Measurements from ENCODE around the gene TRAPPC2B. TPM values are rescaled to one million over a fixed set of nuclear protein-coding genes. Genes with fewer than 3 reads are reported as not detected.

TRAPPC2B gene
- total RNA-seq, 1 experiment from 2014 or later, result 3.9 TPM

DNA sequence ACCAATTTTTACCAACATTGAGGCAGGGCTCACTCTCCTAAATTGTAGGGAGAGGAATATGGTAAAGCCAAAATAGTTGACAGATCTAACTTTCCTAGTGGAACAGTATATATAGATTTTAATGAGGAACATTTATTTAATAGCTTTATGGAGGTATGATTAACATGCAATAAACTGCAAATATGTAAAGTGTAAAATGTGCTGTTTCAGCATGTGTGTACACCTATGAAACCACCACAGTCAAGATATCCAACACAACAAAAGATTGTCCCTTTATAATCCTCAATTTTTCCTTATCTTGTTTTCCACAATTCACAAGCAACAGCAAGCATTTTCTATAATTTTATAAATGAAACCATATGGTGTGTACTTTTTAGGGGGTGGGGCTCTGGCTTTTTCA is 4.1 kb upstream of the TRAPPC2B start:
- ATAC-seq (no peak), DNase-seq (ENCODE audit: low read depth, low spot score) (no peak)
- RAD21 ChIA-PET (ENCODE audit: low non-redundant PET in 1 of 2, low total read pairs in 2 of 2, uncharacterized antibody in 2 of 2, unreplicated experiment in 2 of 2), result no interaction called here
- no peaks in the 10 kb centered on the region; a peak in 1 of 4 replicates for H3K9me3 ChIP-seq (ENCODE audit: control insufficient read depth in 1 of 2, insufficient read depth in 1 of 2, low read depth in 1 of 2, low read length in 2 of 2)
- POLR2A ChIA-PET, result no interaction called here
- H3K36me3 ChIP-seq (ENCODE audit: control insufficient read depth in 1 of 2, insufficient read depth in 2 of 2, low read length in 2 of 2), result peaks cover 13 to 31% of the 10 kb centered on the region in 2 experiments
- H4K20me1 ChIP-seq (ENCODE audit: insufficient read depth), result no peaks in the 10 kb centered on the region
- no peak overlapping the region for H3K4me2 ChIP-seq (ENCODE audit: low read length)
- H3K9me2 ChIP-seq (ENCODE audit: insufficient read depth), result no peaks in the 10 kb centered on the region
- no peaks in the 10 kb centered on the region for H3K27me3 ChIP-seq (ENCODE audit: insufficient read depth, low read length)
- TF ChIP-seq, protein P1, sequence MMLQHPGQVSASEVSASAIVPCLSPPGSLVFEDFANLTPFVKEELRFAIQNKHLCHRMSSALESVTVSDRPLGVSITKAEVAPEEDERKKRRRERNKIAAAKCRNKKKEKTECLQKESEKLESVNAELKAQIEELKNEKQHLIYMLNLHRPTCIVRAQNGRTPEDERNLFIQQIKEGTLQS (IDR thresholded peaks at IDR 0.05), result no peak
- no peak for TF ChIP-seq RAD21 (IDR thresholded peaks at IDR 0.05; ENCODE audit: low read depth)
- TF ChIP-seq EZH2phosphoT487 (IDR thresholded peaks at IDR 0.05; ENCODE audit: borderline replicate concordance), result no peak
- no peak for TF ChIP-seq YY1 (IDR thresholded peaks at IDR 0.05; ENCODE audit: extremely low read depth, insufficient replicate concordance, low read depth, low read length)
- TF ChIP-seq POLR2AphosphoS5 (IDR thresholded peaks at IDR 0.05; ENCODE audit: low read depth, low read length), result no peak
- TF ChIP-seq ZNF274 (IDR thresholded peaks at IDR 0.05; ENCODE audit: low read depth, low read length), result no peak
- TF ChIP-seq JUND (IDR thresholded peaks at IDR 0.05), result no peak
- TF ChIP-seq ZFX (IDR thresholded peaks at IDR 0.05), result no peak
- TF ChIP-seq SP1 (IDR thresholded peaks at IDR 0.05; ENCODE audit: low read depth), result no peak
- TF ChIP-seq SRF (IDR thresholded peaks at IDR 0.05; ENCODE audit: low read depth), result no peak
- no peak for TF ChIP-seq SIN3A (IDR thresholded peaks at IDR 0.05; ENCODE audit: low read depth)
- TF ChIP-seq, protein P2, sequence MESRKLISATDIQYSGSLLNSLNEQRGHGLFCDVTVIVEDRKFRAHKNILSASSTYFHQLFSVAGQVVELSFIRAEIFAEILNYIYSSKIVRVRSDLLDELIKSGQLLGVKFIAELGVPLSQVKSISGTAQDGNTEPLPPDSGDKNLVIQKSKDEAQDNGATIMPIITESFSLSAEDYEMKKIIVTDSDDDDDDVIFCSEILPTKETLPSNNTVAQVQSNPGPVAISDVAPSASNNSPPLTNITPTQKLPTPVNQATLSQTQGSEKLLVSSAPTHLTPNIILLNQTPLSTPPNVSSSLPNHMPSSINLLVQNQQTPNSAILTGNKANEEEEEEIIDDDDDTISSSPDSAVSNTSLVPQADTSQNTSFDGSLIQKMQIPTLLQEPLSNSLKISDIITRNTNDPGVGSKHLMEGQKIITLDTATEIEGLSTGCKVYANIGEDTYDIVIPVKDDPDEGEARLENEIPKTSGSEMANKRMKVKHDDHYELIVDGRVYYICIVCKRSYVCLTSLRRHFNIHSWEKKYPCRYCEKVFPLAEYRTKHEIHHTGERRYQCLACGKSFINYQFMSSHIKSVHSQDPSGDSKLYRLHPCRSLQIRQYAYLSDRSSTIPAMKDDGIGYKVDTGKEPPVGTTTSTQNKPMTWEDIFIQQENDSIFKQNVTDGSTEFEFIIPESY (IDR thresholded peaks at IDR 0.05; ENCODE audit: extremely low read depth, insufficient replicate concordance, low read length), result no peak
- no peak for TF ChIP-seq POLR2A (IDR thresholded peaks at IDR 0.05; ENCODE audit: borderline replicate concordance, extremely low read depth, insufficient read depth, insufficient read length)
- TF ChIP-seq, protein P3, sequence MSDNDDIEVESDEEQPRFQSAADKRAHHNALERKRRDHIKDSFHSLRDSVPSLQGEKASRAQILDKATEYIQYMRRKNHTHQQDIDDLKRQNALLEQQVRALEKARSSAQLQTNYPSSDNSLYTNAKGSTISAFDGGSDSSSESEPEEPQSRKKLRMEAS (IDR thresholded peaks at IDR 0.05), result no peak
- TF ChIP-seq, protein P4, sequence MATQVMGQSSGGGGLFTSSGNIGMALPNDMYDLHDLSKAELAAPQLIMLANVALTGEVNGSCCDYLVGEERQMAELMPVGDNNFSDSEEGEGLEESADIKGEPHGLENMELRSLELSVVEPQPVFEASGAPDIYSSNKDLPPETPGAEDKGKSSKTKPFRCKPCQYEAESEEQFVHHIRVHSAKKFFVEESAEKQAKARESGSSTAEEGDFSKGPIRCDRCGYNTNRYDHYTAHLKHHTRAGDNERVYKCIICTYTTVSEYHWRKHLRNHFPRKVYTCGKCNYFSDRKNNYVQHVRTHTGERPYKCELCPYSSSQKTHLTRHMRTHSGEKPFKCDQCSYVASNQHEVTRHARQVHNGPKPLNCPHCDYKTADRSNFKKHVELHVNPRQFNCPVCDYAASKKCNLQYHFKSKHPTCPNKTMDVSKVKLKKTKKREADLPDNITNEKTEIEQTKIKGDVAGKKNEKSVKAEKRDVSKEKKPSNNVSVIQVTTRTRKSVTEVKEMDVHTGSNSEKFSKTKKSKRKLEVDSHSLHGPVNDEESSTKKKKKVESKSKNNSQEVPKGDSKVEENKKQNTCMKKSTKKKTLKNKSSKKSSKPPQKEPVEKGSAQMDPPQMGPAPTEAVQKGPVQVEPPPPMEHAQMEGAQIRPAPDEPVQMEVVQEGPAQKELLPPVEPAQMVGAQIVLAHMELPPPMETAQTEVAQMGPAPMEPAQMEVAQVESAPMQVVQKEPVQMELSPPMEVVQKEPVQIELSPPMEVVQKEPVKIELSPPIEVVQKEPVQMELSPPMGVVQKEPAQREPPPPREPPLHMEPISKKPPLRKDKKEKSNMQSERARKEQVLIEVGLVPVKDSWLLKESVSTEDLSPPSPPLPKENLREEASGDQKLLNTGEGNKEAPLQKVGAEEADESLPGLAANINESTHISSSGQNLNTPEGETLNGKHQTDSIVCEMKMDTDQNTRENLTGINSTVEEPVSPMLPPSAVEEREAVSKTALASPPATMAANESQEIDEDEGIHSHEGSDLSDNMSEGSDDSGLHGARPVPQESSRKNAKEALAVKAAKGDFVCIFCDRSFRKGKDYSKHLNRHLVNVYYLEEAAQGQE (IDR thresholded peaks at IDR 0.05; ENCODE audit: low read depth), result no peak
- TF ChIP-seq EZH2 (IDR thresholded peaks at IDR 0.05), result no peak
- TF ChIP-seq TCF7L2 (IDR thresholded peaks at IDR 0.05; ENCODE audit: borderline replicate concordance, extremely low read depth, insufficient read depth, insufficient read length), result no peak
- TF ChIP-seq, protein P5, sequence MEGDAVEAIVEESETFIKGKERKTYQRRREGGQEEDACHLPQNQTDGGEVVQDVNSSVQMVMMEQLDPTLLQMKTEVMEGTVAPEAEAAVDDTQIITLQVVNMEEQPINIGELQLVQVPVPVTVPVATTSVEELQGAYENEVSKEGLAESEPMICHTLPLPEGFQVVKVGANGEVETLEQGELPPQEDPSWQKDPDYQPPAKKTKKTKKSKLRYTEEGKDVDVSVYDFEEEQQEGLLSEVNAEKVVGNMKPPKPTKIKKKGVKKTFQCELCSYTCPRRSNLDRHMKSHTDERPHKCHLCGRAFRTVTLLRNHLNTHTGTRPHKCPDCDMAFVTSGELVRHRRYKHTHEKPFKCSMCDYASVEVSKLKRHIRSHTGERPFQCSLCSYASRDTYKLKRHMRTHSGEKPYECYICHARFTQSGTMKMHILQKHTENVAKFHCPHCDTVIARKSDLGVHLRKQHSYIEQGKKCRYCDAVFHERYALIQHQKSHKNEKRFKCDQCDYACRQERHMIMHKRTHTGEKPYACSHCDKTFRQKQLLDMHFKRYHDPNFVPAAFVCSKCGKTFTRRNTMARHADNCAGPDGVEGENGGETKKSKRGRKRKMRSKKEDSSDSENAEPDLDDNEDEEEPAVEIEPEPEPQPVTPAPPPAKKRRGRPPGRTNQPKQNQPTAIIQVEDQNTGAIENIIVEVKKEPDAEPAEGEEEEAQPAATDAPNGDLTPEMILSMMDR (IDR thresholded peaks at IDR 0.05 in 2 of 3, conservative IDR thresholded peaks at IDR 0.05 in 1 of 3; ENCODE audit: borderline replicate concordance in 1 of 3, insufficient read depth in 1 of 3, low read depth in 2 of 3, low read length in 2 of 3), result no peak
- no peak for TF ChIP-seq ELF1 (IDR thresholded peaks at IDR 0.05; ENCODE audit: borderline replicate concordance, low read depth)
- CTCF ChIA-PET, result no interaction called here
- peaks cover 7% of the 10 kb centered on the region; the same call in 1 of the 2 replicates for H3K79me2 ChIP-seq (ENCODE audit: insufficient read depth, low read length)
- no peak overlapping the region for H3K27ac ChIP-seq (ENCODE audit: low read depth, low read length)
- no peak overlapping the region for H3K4me3 ChIP-seq (replicated peaks in 1 of 2; ENCODE audit: low read depth in 1 of 2, low read length in 2 of 2)
- intact Hi-C loops (cut with micrococcal nuclease), result no loop called here
- H3K9ac ChIP-seq (ENCODE audit: low read length), result no peak overlapping the region
- H3K4me1 ChIP-seq (ENCODE audit: control insufficient read depth in 1 of 2, insufficient read depth in 2 of 2, low read length in 2 of 2), result peaks cover 3 to 9% of the 10 kb centered on the region in 2 experiments; a peak in 3 of 4 replicates
- BruUV-seq (replicated peaks), result no TSS peak
- no peak overlapping the region for H2AFZ ChIP-seq (ENCODE audit: low read depth, low read length, poor library complexity, severe bottlenecking)

Data from HCT116 (cell line).